Measurements from ENCODE around the gene RHOA. TPM values are rescaled to one million over a fixed set of nuclear protein-coding genes. Genes with fewer than 3 reads are reported as not detected.

RHOA gene
- total and polyA plus RNA-seq, 2 of the 13 experiments (the other 11 are each of a cell fraction or from before 2014, with no cell fraction given), result 131 to 177 TPM

DNA sequence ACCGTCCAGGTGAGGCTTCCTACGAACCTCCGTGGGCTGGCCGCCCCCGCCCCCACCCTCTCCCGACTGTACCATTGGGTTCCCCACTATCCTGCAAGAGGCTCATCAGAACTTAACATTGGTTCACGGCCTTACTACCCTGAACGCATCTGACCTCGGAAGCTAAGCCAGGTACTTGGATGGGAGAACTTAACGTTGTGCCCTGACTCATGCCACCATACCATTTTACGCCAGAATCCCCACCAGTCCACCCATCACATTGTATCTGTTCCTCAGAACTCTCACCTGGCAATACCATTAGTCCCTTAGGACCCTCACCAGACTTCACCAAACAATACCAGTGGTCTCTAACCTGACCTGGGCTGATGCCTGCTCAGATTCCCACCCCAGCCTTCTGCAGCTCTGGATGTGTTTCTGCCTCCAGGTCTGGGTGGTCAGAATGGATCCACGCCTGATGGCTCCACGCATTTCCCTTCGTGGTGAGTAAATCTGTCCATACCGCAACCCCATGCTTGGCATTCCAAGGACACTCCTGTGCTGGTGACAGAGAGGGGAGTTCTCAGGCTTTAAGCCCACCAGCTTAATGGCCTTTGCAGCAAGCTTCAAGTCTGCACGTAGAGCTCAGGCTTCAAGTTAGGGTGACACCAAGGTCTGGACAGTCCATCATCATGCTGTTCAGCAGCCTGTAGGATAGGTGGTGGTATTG, 1.0 kb upstream of the RHOA start:
- ChIA-PET POLR2A (interaction anchor here (0.6 to 2.9 kb wide), 9 partner anchors 9 to 319 kb away, joined by 4 to 48 read pairs (median 9); partner anchors contain the start of genes AMT, BSN, GPX1 and NICN1), CTCF (ENCODE audit: low intra/inter-chr PET ratio, low total read pairs) (no interaction called here)
- no TSS peak for BruUV-seq (replicated peaks)
- peaks cover 0 to 6% of the 10 kb centered on the region in 2 experiments; a peak in 2 of 5 replicates for H3K36me3 ChIP-seq (replicated peaks in 1 of 2; ENCODE audit: control insufficient read depth in 1 of 2, insufficient read depth in 2 of 2, low read length in 2 of 2)
- no peak for FAIRE-seq
- H3K79me2 ChIP-seq (ENCODE audit: insufficient read depth, low read length), result peaks cover 52% of the 10 kb centered on the region
- no peaks in the 10 kb centered on the region; a peak in 1 of 5 replicates for H3K27me3 ChIP-seq (ENCODE audit: control insufficient read depth in 1 of 2, insufficient read depth in 2 of 2, low read length in 2 of 2)
- ATAC-seq, result peak; percentile 10
- 28% methylated on average over 10 of the region's 16 CpGs for WGBS (ENCODE audit: low lambda C conversion rate)
- DNase-seq (ENCODE audit: low spot score), result no peak
- H3K4me3 ChIP-seq (replicated peaks in 1 of 3; ENCODE audit: insufficient read depth in 1 of 3, low read depth in 2 of 3, low read length in 3 of 3), result peak overlapping the region; percentile 79 to 93 (median 88)
- in situ Hi-C loops (cut with HindIII; ENCODE audit: extremely low pct_ligation_motif_present, low pct_unique_long_range_greater_than_20kb) (no loop called here), intact Hi-C loops (cut with micrococcal nuclease; ENCODE audit: unreplicated experiment) (loop anchor here (1.0 to 5.0 kb wide), 4 partner anchors 36 to 320 kb away; partner anchors contain the start of genes GPX1, QRICH1 and USP4)
- peaks cover 26% of the 10 kb centered on the region for H4K20me1 ChIP-seq (ENCODE audit: insufficient read depth, low read length)
- H2AFZ ChIP-seq (ENCODE audit: low read length), result no peak overlapping the region
- peak overlapping the region; percentile 91 for H3K27ac ChIP-seq (ENCODE audit: extremely low read length, insufficient read depth, low read length)
- peaks cover 42% of the 10 kb centered on the region for H3K4me1 ChIP-seq (ENCODE audit: insufficient read depth, low read length)
- H3K4me2 ChIP-seq (ENCODE audit: low read depth, low read length), result peak overlapping the region; percentile 98
- H3K9me3 ChIP-seq (ENCODE audit: low read length), result no peaks in the 10 kb centered on the region
- H3K9ac ChIP-seq (ENCODE audit: insufficient read depth, low read depth, low read length), result peak overlapping the region; percentile 98
- TF ChIP-seq, protein P1, sequence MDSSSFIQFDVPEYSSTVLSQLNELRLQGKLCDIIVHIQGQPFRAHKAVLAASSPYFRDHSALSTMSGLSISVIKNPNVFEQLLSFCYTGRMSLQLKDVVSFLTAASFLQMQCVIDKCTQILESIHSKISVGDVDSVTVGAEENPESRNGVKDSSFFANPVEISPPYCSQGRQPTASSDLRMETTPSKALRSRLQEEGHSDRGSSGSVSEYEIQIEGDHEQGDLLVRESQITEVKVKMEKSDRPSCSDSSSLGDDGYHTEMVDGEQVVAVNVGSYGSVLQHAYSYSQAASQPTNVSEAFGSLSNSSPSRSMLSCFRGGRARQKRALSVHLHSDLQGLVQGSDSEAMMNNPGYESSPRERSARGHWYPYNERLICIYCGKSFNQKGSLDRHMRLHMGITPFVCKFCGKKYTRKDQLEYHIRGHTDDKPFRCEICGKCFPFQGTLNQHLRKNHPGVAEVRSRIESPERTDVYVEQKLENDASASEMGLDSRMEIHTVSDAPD (CRISPR knock-in tag; IDR thresholded peaks at IDR 0.05), result peak; percentile 10; the same call in 1 of the 2 replicates
- no peak for TF ChIP-seq WIZ (CRISPR knock-in tag; IDR thresholded peaks at IDR 0.05)
- TF ChIP-seq ZNF33B (CRISPR knock-in tag; IDR thresholded peaks at IDR 0.05), result 0 out of 2 replicates have a peak, but pooled peaks have one; percentile 1
- TF ChIP-seq, protein P2, sequence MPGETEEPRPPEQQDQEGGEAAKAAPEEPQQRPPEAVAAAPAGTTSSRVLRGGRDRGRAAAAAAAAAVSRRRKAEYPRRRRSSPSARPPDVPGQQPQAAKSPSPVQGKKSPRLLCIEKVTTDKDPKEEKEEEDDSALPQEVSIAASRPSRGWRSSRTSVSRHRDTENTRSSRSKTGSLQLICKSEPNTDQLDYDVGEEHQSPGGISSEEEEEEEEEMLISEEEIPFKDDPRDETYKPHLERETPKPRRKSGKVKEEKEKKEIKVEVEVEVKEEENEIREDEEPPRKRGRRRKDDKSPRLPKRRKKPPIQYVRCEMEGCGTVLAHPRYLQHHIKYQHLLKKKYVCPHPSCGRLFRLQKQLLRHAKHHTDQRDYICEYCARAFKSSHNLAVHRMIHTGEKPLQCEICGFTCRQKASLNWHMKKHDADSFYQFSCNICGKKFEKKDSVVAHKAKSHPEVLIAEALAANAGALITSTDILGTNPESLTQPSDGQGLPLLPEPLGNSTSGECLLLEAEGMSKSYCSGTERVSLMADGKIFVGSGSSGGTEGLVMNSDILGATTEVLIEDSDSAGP (CRISPR knock-in tag; IDR thresholded peaks at IDR 0.05; ENCODE audit: borderline replicate concordance), result peak; percentile 4; the same call in 1 of the 2 replicates
- no peak for TF ChIP-seq ZNF780A (CRISPR knock-in tag; IDR thresholded peaks at IDR 0.05)
- TF ChIP-seq ATAD3A (CRISPR knock-in tag; IDR thresholded peaks at IDR 0.05), result no peak
- no peak for TF ChIP-seq ZFP41 (CRISPR knock-in tag; IDR thresholded peaks at IDR 0.05; ENCODE audit: borderline replicate concordance)
- TF ChIP-seq, protein P3, sequence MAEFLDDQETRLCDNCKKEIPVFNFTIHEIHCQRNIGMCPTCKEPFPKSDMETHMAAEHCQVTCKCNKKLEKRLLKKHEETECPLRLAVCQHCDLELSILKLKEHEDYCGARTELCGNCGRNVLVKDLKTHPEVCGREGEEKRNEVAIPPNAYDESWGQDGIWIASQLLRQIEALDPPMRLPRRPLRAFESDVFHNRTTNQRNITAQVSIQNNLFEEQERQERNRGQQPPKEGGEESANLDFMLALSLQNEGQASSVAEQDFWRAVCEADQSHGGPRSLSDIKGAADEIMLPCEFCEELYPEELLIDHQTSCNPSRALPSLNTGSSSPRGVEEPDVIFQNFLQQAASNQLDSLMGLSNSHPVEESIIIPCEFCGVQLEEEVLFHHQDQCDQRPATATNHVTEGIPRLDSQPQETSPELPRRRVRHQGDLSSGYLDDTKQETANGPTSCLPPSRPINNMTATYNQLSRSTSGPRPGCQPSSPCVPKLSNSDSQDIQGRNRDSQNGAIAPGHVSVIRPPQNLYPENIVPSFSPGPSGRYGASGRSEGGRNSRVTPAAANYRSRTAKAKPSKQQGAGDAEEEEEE (CRISPR knock-in tag; IDR thresholded peaks at IDR 0.05; ENCODE audit: borderline replicate concordance), result no peak
- TF ChIP-seq, protein P4, sequence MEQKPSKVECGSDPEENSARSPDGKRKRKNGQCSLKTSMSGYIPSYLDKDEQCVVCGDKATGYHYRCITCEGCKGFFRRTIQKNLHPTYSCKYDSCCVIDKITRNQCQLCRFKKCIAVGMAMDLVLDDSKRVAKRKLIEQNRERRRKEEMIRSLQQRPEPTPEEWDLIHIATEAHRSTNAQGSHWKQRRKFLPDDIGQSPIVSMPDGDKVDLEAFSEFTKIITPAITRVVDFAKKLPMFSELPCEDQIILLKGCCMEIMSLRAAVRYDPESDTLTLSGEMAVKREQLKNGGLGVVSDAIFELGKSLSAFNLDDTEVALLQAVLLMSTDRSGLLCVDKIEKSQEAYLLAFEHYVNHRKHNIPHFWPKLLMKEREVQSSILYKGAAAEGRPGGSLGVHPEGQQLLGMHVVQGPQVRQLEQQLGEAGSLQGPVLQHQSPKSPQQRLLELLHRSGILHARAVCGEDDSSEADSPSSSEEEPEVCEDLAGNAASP (CRISPR knock-in tag; IDR thresholded peaks at IDR 0.05; ENCODE audit: borderline replicate concordance), result no peak
- TF ChIP-seq, protein P5, sequence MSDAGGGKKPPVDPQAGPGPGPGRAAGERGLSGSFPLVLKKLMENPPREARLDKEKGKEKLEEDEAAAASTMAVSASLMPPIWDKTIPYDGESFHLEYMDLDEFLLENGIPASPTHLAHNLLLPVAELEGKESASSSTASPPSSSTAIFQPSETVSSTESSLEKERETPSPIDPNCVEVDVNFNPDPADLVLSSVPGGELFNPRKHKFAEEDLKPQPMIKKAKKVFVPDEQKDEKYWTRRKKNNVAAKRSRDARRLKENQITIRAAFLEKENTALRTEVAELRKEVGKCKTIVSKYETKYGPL (CRISPR knock-in tag; IDR thresholded peaks at IDR 0.05), result no peak
- no peak for TF ChIP-seq ZNF737 (CRISPR knock-in tag; IDR thresholded peaks at IDR 0.05; ENCODE audit: borderline replicate concordance)
- no peak for TF ChIP-seq ZSCAN22 (CRISPR knock-in tag; IDR thresholded peaks at IDR 0.05)
- TF ChIP-seq JUN (CRISPR knock-in tag; IDR thresholded peaks at IDR 0.05), result no peak
- TF ChIP-seq, protein P6, sequence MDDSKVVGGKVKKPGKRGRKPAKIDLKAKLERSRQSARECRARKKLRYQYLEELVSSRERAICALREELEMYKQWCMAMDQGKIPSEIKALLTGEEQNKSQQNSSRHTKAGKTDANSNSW (CRISPR knock-in tag; IDR thresholded peaks at IDR 0.05; ENCODE audit: borderline replicate concordance), result no peak
- TF ChIP-seq NFYB (CRISPR knock-in tag; IDR thresholded peaks at IDR 0.05), result no peak
- TF ChIP-seq ZNF570 (CRISPR knock-in tag; IDR thresholded peaks at IDR 0.05; ENCODE audit: borderline replicate concordance), result no peak
